Stimulated activated memory B cell treated with anti-CD40 and anti-IgM and Interleukin-4, amounts not matched to agents 10 μg/mL and 1 μg/mL and 100 μg/mL, for 72 hours (primary cell): ENCODE results near the gene INPP4A.

Experiments
- ATAC-seq: fragments of 150-1000 bp; cut with Tn5 transposase; 2 replicates; pipeline ENCODE4 v1.10.0; 2021
- H3K27ac Mint-ChIP-seq: one replicate; pipeline ENCODE4 v1.8.0; 2022; ENCODE audit warnings: mild to moderate bottlenecking, mixed read lengths
- H3K27me3 Mint-ChIP-seq: one replicate; pipeline ENCODE4 v1.8.0; 2022; ENCODE audit warnings: mixed read lengths
- H3K36me3 Mint-ChIP-seq: one replicate; pipeline ENCODE4 v1.8.0; 2022; ENCODE audit warnings: mixed read lengths
- H3K4me1 Mint-ChIP-seq: one replicate; pipeline ENCODE4 v1.8.0; 2022; ENCODE audit warnings: mixed read lengths
- H3K4me3 Mint-ChIP-seq: one replicate; pipeline ENCODE4 v1.8.0; 2022; ENCODE audit warnings: mild to moderate bottlenecking, moderate library complexity, mixed read lengths
- H3K9me3 Mint-ChIP-seq: one replicate; pipeline ENCODE4 v1.8.0; 2022; ENCODE audit warnings: mixed read lengths

The INPP4A gene

DNA sequence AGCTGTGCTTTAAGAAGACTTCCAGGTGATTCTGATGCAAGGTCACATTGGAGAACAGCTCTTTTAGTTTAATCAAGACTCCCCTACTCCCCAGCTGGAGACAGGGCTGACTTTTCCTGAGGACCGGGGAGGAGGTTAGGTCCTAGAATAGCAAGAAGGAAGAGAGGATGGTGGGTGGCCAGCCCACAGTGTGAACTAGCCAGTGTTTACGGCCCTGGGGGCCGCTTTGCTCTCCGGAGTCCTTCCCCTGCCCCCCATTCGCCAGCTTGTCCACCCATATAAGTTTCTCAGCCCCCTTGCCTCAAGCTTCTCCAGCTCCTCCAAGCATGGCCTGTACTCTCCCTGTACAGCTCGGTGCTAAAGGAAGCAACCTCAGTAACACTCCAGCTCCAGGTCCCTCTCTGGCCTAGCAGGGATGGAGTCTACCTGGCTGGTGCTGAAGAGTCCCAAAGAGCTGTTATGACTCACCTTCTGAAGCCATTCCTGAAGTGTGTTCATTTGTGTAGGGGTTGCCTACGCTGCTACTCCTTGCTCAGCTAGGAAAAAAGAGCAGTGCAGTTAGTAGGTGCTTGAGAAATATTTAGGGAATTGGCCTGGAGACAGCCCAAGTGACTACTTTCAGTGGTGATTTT lies 7.9 kb downstream of the INPP4A start:
- Mint-ChIP-seq H3K9me3 (no peaks in the 10 kb centered on the region), H3K4me1 (peaks cover 63% of the 10 kb centered on the region), H3K36me3 (no peaks in the 10 kb centered on the region), H3K27me3 (no peaks in the 10 kb centered on the region), H3K4me3 (no peak overlapping the region), H3K27ac (peak overlapping the region; percentile 70)
- ATAC-seq, result no peak

DNA sequence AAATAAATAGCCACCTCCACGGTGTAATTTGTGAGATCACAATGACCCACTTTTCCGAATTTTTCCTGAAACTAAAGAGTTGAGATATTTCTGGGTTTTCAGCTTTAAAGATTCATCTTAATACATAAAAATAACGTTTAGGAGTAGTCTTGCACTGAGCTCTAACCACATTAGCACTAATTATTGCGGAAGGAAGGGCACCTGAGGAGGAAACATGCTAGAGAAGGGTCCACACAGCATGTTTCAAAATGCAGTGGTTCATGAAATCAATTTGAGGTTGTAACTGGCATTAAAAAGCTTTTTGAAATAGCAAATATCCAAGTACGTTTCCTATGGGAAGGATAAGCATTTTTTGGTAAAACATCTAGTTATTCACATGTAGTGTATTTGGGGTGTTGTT lies 8.4 kb downstream of the INPP4A start:
- H3K4me3 Mint-ChIP-seq, result no peak overlapping the region
- H3K4me1 Mint-ChIP-seq, result peaks cover 63% of the 10 kb centered on the region
- H3K27ac Mint-ChIP-seq, result peak overlapping the region; percentile 70
- ATAC-seq, result no peak
- H3K9me3 Mint-ChIP-seq, result no peaks in the 10 kb centered on the region
- H3K27me3 Mint-ChIP-seq, result no peaks in the 10 kb centered on the region
- no peaks in the 10 kb centered on the region for H3K36me3 Mint-ChIP-seq

DNA sequence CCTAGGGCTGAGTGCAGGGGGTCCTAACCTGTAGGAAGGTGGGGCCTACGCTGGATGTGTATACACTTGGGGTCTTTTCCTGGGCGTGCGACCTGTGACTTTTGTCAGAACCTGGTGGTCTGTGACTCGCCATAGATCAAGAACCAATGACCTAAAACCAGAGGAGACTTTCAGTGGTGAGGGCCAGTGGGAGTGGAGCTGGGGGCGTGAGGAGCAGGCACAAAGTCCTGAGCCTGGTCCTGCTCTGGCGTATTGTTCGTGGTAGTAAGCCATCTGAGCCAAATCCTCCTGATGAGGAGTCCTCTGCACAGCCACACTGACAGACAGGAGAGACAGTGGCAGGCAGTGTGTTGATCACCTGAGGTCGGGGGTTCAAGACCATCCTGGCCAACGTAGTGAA lies 8.9 kb downstream of the INPP4A start:
- H3K36me3 Mint-ChIP-seq, result no peaks in the 10 kb centered on the region
- H3K9me3 Mint-ChIP-seq, result no peaks in the 10 kb centered on the region
- H3K4me3 Mint-ChIP-seq, result no peak overlapping the region
- no peak for ATAC-seq
- peak overlapping the region; percentile 70 for H3K27ac Mint-ChIP-seq
- H3K4me1 Mint-ChIP-seq, result peaks cover 67% of the 10 kb centered on the region
- H3K27me3 Mint-ChIP-seq, result no peaks in the 10 kb centered on the region

DNA sequence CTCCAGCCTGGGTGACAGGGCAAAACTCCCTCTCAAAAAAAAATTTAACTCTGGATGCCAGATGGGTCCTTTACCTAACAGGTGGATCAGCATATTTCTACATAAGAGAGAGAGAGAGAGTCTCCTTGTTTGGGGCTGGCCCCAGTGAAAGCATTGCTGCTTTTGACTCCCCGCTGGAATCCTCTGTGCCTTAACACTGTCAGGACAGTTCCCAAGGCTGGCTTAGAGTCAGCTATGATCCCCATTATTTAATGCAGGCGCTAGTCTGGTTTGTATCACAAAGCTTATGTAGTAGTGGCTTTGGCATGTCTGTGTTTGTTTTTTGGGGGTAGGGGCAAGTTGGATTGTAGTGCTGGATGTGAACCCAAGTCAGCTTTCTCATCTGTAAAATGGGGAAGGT lies 9.4 kb downstream of the INPP4A start:
- ATAC-seq, result no peak
- H3K27ac Mint-ChIP-seq, result peak overlapping the region; percentile 70
- no peaks in the 10 kb centered on the region for H3K27me3 Mint-ChIP-seq
- H3K36me3 Mint-ChIP-seq, result no peaks in the 10 kb centered on the region
- H3K4me1 Mint-ChIP-seq, result peaks cover 72% of the 10 kb centered on the region
- no peak overlapping the region for H3K4me3 Mint-ChIP-seq
- no peaks in the 10 kb centered on the region for H3K9me3 Mint-ChIP-seq

DNA sequence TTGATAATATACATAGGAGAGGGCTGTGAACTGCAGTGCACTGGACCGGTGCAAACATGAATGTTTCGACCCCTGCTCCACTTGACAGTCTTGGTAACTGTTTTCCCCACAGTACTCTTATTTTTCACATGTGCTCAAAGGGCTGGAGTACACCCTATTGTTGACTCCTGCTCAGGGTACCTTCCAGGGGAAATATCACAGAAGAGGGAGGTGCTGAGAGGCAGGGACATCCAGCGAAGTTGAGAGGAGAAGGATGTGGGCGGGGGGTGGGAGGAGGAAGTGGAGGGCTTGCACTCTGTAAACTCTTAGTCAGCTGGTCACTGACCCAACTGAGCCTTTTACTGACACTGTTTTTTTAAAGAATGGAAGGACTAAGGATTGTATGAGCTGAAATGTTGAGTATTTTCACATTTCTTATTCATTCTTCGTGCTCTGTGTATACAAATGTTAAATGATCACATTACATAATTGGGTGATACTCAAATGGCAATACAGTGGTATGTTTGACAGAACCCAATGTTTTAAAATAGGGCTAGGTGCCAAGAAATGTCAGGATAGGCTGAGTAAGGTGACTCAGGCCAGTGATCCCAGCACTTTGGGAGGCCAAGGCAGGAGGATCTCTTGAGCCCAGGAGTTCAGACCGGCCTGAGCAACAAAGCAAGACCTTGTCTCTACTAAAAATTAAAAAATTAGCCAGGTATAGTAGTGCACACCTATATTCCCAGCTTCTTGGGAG lies 10.0 kb downstream of the INPP4A start:
- Mint-ChIP-seq H3K36me3 (no peaks in the 10 kb centered on the region), H3K27ac (peak overlapping the region; percentile 70), H3K4me3 (no peak overlapping the region), H3K9me3 (no peaks in the 10 kb centered on the region), H3K27me3 (no peaks in the 10 kb centered on the region), H3K4me1 (peaks cover 78% of the 10 kb centered on the region)
- ATAC-seq, result no peak

DNA sequence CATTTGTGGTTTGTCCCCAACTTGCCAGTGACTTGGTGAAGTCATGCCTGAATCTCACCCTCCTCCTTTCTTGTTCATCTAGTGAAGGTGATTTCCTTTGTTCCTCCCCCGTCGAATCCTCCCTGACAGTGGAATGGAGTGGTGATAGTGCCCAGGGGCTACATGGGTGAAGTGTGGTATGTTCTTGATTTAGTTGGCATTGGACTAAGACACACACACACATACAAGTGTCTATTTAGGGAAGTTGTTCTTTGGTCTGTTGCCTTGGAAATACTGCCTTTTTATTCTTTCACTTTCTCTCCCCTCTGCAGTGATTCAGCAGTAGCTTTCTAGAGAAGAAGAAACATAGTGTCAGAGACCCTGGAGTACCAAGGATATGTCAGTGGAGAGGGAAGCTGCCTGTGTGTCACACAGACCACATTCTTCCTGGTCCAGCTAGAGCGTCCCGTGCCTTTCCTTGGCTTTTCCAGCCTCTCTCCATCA lies 10.9 kb downstream of the INPP4A start:
- H3K27ac Mint-ChIP-seq, result peak overlapping the region; percentile 70
- no peaks in the 10 kb centered on the region for H3K9me3 Mint-ChIP-seq
- no peaks in the 10 kb centered on the region for H3K36me3 Mint-ChIP-seq
- H3K27me3 Mint-ChIP-seq, result no peaks in the 10 kb centered on the region
- peak; percentile 83 for ATAC-seq
- peak overlapping the region; percentile 53 for H3K4me3 Mint-ChIP-seq
- H3K4me1 Mint-ChIP-seq, result peaks cover 85% of the 10 kb centered on the region

DNA sequence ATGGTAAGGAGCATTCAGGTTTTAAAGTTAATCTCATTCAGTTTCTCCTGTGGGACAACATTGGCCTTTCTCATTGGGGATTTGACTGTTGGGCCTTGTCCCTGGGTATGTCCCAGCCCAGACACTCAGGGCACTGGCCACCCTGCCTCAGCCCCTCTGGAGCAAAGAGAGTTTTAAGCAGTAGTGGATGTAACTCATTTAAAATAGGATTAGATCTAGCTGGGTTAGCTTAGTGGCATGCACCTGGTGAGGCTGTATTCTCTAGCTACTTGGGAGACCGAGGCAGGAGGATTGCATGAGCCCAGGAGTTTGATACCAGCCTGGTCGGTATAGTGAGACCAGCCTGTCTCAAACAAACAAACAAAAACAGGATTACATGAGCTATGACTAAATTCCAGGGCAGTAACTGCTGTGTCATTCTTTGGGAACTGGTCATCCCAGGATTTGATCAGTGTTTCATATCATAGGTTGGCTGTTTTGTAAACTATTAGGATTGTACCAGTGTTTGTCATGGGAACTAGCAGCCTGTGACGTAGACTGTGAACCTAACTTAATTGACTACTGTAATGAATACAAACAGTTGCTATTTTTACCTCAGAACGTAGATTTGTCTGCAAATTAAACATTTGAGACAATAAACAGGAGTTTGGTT lies 12.5 kb downstream of the INPP4A start:
- Mint-ChIP-seq H3K4me1 (peaks cover 86% of the 10 kb centered on the region), H3K4me3 (no peak overlapping the region), H3K27ac (no peak overlapping the region), H3K36me3 (no peaks in the 10 kb centered on the region), H3K27me3 (no peaks in the 10 kb centered on the region), H3K9me3 (no peaks in the 10 kb centered on the region)
- ATAC-seq, result no peak

DNA sequence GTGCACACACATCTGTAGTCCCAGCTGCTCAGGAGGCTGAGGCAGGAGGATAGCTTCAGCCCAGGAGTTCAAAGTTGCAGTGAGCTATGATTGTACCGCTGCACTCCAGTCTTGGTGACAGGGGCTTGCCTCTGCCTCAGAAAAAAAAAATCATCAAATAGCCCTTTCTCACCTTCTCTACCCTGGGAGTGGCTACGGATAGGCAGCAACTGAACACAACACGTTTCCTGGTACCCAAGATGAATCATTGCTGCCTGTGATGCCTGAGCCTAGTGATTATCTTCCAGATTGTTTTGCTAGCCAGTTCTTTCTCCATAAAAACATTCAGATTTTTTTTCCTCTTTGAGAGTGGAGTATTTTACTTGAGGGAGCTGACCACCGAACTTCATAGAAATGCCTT lies 13.5 kb downstream of the INPP4A start:
- Mint-ChIP-seq H3K4me3 (no peak overlapping the region), H3K4me1 (peaks cover 80% of the 10 kb centered on the region), H3K27me3 (no peaks in the 10 kb centered on the region), H3K36me3 (no peaks in the 10 kb centered on the region), H3K9me3 (no peaks in the 10 kb centered on the region), H3K27ac (peak overlapping the region; percentile 59)
- ATAC-seq, result no peak

DNA sequence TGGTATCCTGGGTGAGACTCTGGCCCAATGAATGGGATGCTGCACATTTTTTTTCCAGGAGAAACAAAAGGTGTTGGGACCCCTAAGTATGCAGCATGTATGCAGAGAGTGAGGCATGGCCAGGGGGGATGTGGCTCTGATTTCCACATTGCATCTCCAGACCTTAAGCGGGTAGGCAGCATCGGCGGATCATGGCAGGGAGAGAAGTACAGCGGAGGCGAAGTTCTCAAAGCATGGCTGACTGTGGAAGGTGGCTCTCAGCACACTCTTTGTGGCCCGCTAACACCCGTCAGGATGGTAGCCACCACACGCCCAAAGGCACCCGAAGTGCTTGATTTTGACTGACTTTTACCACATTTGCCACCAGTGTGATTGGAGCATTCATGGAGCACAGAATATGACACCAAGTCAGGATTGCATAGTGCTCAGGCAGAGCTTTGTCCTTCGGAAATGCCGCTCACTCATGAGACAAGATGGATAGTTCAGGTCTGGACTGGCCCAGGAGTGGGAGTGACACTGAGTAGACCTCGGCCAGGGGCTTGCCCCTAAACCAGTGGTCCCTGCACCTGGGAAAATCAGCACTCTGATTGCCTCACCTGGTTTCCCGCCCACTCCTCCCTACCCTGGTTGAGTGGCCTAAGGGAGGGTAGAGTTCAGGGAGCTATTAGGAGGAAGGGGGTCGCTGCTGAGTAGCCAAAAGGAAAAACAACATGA lies 14.2 kb downstream of the INPP4A start:
- peak overlapping the region; percentile 81 for H3K27ac Mint-ChIP-seq
- no peaks in the 10 kb centered on the region for H3K36me3 Mint-ChIP-seq
- no peak for ATAC-seq
- H3K27me3 Mint-ChIP-seq, result no peaks in the 10 kb centered on the region
- H3K9me3 Mint-ChIP-seq, result no peaks in the 10 kb centered on the region
- peaks cover 80% of the 10 kb centered on the region for H3K4me1 Mint-ChIP-seq
- no peak overlapping the region for H3K4me3 Mint-ChIP-seq

DNA sequence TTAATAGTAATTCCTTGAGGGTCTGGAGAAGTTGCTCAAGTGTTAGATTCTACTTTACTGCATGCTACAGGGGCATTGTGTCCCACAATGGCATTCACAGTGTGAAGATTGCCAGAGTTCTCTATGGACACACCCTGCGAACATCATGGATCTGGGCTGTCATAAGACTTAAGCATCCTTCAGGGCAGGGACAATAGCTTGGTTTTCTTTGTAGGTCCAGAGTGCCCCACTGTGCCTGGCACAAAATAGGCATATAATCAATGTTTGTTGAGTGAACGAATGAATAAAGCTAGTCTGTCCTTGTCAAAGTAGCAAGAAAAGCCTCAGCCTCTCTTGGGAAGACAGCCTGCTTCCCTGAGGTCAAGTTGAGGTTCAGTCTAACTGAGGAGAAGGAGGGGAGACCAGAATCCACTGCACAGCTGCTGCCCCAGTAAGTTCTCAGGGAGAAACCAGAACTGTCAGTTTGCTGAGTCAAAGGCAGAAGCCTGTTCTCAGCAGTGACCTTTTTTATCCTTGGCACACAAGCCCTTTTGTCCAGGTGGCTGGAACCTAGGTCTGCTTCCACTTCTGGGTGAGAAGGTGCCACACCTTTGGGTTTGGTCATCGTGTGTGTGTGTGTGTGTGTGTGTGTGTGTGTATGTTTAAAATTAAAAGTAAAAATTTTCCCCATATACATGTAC lies 15.0 kb downstream of the INPP4A start:
- Mint-ChIP-seq H3K9me3 (no peaks in the 10 kb centered on the region), H3K27ac (peak overlapping the region; percentile 81), H3K27me3 (no peaks in the 10 kb centered on the region), H3K36me3 (no peaks in the 10 kb centered on the region), H3K4me1 (peaks cover 80% of the 10 kb centered on the region), H3K4me3 (peak overlapping the region; percentile 43)
- peak; percentile 42 for ATAC-seq

DNA sequence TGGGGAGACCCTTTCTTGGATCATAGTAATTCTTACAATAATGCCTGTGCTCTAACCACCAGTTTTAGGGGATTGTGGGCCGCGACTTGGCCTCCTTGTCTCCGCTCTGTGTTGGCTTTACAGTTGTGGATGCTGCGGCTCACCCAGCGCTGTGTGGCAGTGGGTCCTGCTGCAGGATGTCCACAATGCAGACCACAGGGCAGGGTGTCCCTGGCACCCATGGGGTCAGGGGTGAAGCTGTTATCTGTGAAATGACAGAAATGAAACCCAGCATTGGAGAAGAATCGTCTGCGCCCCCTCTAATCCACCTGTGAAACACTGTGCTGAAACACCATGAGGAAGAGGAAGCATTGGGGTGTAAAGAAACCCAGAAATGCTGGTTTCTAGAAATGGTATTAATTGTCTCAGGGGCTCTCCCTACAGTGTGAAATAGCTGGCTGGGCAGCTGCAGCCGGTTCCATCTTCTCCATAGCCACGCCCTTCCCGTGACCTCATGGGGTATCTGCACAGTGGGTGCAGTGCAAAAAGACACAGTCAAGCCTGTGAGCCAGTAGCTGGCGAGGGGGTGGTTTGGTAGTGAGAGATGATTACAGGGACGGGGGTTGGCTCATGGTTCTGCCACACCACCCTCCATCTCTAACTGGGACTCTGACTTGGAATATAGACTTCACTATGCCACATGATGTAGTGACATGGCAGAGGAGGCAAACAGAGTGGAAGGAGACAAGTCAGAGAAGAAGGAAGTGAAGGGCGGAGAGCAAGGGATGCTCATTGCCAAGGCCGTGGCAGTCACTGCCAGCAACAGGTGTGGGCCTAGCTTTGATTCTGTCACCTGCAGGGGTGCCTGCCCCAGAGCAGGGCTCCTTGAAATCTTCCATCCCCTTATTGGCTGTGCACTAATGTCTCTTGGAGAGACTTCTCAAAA lies 16.2 kb downstream of the INPP4A start:
- no peaks in the 10 kb centered on the region for H3K9me3 Mint-ChIP-seq
- H3K36me3 Mint-ChIP-seq, result peaks cover 1% of the 10 kb centered on the region
- peak; percentile 86 for ATAC-seq
- peaks cover 80% of the 10 kb centered on the region for H3K4me1 Mint-ChIP-seq
- H3K27ac Mint-ChIP-seq, result peak overlapping the region; percentile 81
- H3K27me3 Mint-ChIP-seq, result no peaks in the 10 kb centered on the region
- H3K4me3 Mint-ChIP-seq, result peak overlapping the region; percentile 58

DNA sequence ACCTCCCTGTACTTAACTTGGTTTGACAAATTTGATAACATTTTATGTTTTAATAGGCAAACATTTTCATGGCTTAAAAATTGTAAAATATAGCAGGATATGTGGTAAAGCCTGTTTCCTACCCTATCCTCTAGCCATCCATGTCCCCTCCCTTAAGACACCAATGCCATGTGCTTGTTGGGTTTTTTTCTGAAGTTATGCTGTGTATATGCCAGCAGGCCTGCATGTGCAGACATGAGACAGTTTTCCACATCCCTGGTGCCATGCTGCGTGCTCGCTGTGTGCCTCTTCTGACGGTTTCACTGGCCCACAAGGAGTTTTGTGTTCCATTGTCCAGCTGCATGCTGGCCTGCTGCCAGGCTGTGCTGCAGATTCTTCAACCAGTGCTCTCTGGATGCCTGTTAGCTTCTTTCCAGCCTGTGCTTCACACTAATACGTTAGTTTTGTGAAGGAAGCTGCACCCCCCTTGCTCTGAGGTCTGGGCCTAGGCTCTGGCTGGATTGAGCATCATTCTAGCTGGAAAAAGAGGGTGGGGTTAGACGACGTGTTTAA lies 16.9 kb downstream of the INPP4A start:
- peaks cover 84% of the 10 kb centered on the region for H3K4me1 Mint-ChIP-seq
- H3K4me3 Mint-ChIP-seq, result no peak overlapping the region
- peaks cover 9% of the 10 kb centered on the region for H3K36me3 Mint-ChIP-seq

DNA sequence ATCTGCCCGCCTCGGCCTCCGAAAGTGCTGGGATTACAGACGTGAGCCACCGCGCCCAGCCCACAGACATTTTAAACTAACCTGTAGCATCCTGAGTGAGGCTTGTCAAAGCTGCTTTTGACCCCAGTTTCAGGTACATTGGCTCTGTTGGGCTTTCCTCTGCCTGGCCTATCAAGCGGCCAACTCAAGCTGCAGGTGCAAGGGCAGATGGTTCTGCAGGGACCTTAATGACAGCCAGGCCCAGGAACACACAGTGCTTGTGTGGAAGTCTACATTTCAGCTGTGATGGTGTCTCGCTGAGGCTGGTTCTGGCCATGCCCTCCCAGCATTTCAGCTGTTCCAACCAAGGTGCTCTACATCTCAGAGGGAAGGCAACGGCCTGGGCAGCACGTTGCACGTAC lies 18.4 kb downstream of the INPP4A start:
- Mint-ChIP-seq H3K27me3 (no peaks in the 10 kb centered on the region), H3K36me3 (peaks cover 18% of the 10 kb centered on the region), H3K9me3 (no peaks in the 10 kb centered on the region), H3K27ac (peak overlapping the region; percentile 88), H3K4me3 (peak overlapping the region; percentile 19), H3K4me1 (peaks cover 86% of the 10 kb centered on the region)
- no peak for ATAC-seq

More for the DNA sequence above, 16.9 kb downstream of the INPP4A start:
- no peaks in the 10 kb centered on the region for H3K27me3 Mint-ChIP-seq
- ATAC-seq, result no peak
- no peaks in the 10 kb centered on the region for H3K9me3 Mint-ChIP-seq
- H3K27ac Mint-ChIP-seq, result peak overlapping the region; percentile 81

DNA sequence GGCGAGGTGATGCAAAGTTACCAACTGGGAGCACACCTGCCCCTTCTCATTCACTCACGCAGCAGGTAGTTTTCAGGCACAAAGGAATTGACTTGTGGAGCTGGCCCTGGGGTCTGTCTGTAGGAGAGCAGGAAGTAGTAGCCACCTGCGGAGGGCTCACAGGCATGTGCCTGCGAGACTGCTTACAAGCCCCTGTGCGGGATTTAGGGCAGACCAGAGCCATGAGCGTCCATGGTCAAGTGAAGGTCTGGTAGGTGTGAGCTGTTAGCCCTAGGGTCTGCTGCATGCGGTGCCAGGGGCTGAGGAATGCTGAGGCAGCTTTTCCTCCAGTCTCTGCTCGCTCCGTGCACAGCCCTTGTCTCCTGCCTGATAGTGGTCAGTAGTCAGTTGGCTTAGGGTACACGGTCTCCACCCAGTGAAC lies 18.9 kb downstream of the INPP4A start:
- Mint-ChIP-seq H3K4me3 (peak overlapping the region; percentile 19), H3K27ac (peak overlapping the region; percentile 88), H3K36me3 (peaks cover 18% of the 10 kb centered on the region), H3K9me3 (no peaks in the 10 kb centered on the region), H3K4me1 (peaks cover 85% of the 10 kb centered on the region), H3K27me3 (no peaks in the 10 kb centered on the region)
- ATAC-seq, result no peak
